Testis (tissue), 3 donors: ENCODE results near the gene HAUS7. TPM values are rescaled to one million over a fixed set of nuclear protein-coding genes. Genes with fewer than 3 reads are reported as not detected.

Source experiments
- DNase-seq: peaks from one replicate; pipeline ENCODE4 v3.0.0-alpha.2; 2019
- H3K27ac ChIP-seq, 2 donors: fragments of 200-600 bp; sonication (generic); one replicate each; pipeline ENCODE4 v1.5.1; 2019
- H3K27me3 ChIP-seq: fragments of 200-600 bp; sonication (generic); one replicate; pipeline ENCODE4 v1.5.1; 2019
- H3K36me3 ChIP-seq: fragments of 200-600 bp; sonication (generic); one replicate; pipeline ENCODE4 v1.5.1; 2017; ENCODE audit warnings: low read depth; ENCODE audit errors: missing control alignments
- H3K4me1 ChIP-seq: fragments of 200-600 bp; sonication (generic); one replicate; pipeline ENCODE4 v1.5.1; 2019
- H3K4me3 ChIP-seq, 2 donors: fragments of 200-600 bp; sonication (generic); one replicate each; pipeline ENCODE4 v1.5.1; 2017 to 2019
- H3K9me3 ChIP-seq: fragments of 200-600 bp; sonication (generic); one replicate; pipeline ENCODE4 v1.5.1; 2017
- CTCF ChIP-seq, 3 experiments: fragments of 450-650 bp in 2 of 3; fragments of 200-600 bp in 1 of 3; sonication (generic) in 1 of 3; IDR thresholded peaks; one replicate each; pipeline ENCODE4 v1.5.1; 2016 to 2019; ENCODE audit warnings: antibody characterized with exemption in 3 of 3, mild to moderate bottlenecking in 2 of 3, moderate library complexity in 1 of 3
- POLR2A ChIP-seq: fragments of 450-650 bp; IDR thresholded peaks from one replicate; pipeline ENCODE4 v1.6.1; 2017; ENCODE audit warnings: antibody characterized with exemption, mild to moderate bottlenecking, moderate library complexity
- WGBS, 2 donors: methylation state at CpG; one replicate each; pipeline ENCODE4 v1.1.5; 2018; 5-methylcytosine and 5-hydroxymethylcytosine counted together
- intact Hi-C: fragments of 100-400 bp; cut with DNase I; formaldehyde crosslinking; loops from one replicate; pipeline ENCODE4 v1.15.1; 2023; ENCODE audit warnings: low total_unique reads
- polyA plus RNA-seq: library from polyadenylated mRNA; stranded (reverse); fragments of 350-450 nt; fragmentation: Illumina TruSeq; extraction: RNeasy Lipid Tissue Mini Kit (QIAGEN cat#74804); gene quantifications from one replicate; pipeline ENCODE4 v1.2.3, GENCODE V29; 2014; ENCODE audit warnings: low read depth, low replicate concordance; ENCODE audit not compliant: insufficient read depth
- total RNA-seq, 2 donors: library from RNA; depleted of rRNA; stranded (reverse); fragments of >200 nt; gene quantifications; one replicate each; pipeline ENCODE4 v1.2.3, GENCODE V29; 2016

Gene HAUS7
- total and polyA plus RNA-seq, 3 donors from 2014 or later, result 18.0 to 35.2 (median 34.0) TPM

GRCh38 chrX:153495903-153496589 lies 25.7 kb upstream of the HAUS7 start:
- Histone ChIP-seq H3K27me3 (no peaks in the 10 kb centered on the region), H3K4me3 (peak overlapping the region in 1 of 2 donors; percentile 7), H3K9me3 (no peaks in the 10 kb centered on the region), H3K36me3 (no peaks in the 10 kb centered on the region), H3K4me1 (peaks cover 3% of the 10 kb centered on the region), H3K27ac (peak overlapping the region in 1 of 2 donors; percentile 68)
- TF ChIP-seq CTCF (IDR thresholded peaks at IDR 0.05), result no peak
- TF ChIP-seq POLR2A, result no peak
- intact Hi-C loops, result no loop called here
- DNase-seq, result no peak
- 30 to 77% methylated on average over 2 to 11 of the region's 18 CpGs for WGBS, 2 donors

- H3K4me1 ChIP-seq, result peaks cover 3% of the 10 kb centered on the region
- peak overlapping the region in 1 of 2 donors; percentile 68 for H3K27ac ChIP-seq
- intact Hi-C loops, result no loop called here
- no peaks in the 10 kb centered on the region for H3K36me3 ChIP-seq
- no peaks in the 10 kb centered on the region for H3K9me3 ChIP-seq
- 9 to 35% methylated on average over 4 to 12 of the region's 17 CpGs for WGBS, 2 donors
- H3K4me3 ChIP-seq, result peak overlapping the region in 1 of 2 donors; percentile 7
- DNase-seq, result no peak
- H3K27me3 ChIP-seq, result no peaks in the 10 kb centered on the region
- TF ChIP-seq CTCF (IDR thresholded peaks at IDR 0.05) (no peak), POLR2A (no peak)
Measured at GRCh38 chrX:153495362-153495751, 25.0 kb upstream of the HAUS7 start.

- H3K27ac ChIP-seq, result peak within 1 kb of the TSS in 1 of 2 donors; percentile 68
- whole genome bisulfite sequencing, 2 donors, result 29 to 45% methylated on average over 16 of the region's 41 CpGs
- peaks cover under 1% of the 10 kb centered on the region for H3K4me1 ChIP-seq
- H3K9me3 ChIP-seq, result no peaks in the 10 kb centered on the region
- no peaks in the 10 kb centered on the region for H3K27me3 ChIP-seq
- TF ChIP-seq CTCF (IDR thresholded peaks at IDR 0.05) (peak in 1 of 3 experiments; percentile 4), POLR2A (no peak)
- peak; percentile 30 for DNase-seq
- intact Hi-C loops, result no loop called here
- H3K4me3 ChIP-seq, result peak within 1 kb of the TSS; percentile 6 to 7
- no peaks in the 10 kb centered on the region for H3K36me3 ChIP-seq
Measured at GRCh38 chrX:153494541-153495361, 24.4 kb upstream of the HAUS7 start, which contains the start of gene BGN. Gene BGN, plus strand, starts transcription at chrX:153494980. Its CDS starts 9,652 bp downstream, at chrX:153504632.

GRCh38 chrX:153494061-153494460 lies 23.7 kb upstream of the HAUS7 start:
- no peaks in the 10 kb centered on the region for H3K9me3 ChIP-seq
- H3K4me3 ChIP-seq, result no peak overlapping the region
- H3K27me3 ChIP-seq, result no peaks in the 10 kb centered on the region
- H3K4me1 ChIP-seq, result no peaks in the 10 kb centered on the region
- H3K27ac ChIP-seq, result peak overlapping the region in 1 of 2 donors; percentile 68
- no peak for DNase-seq
- 50 to 60% methylated on average over 2 to 8 of the region's 12 CpGs for WGBS, 2 donors
- no peak for TF ChIP-seq CTCF (IDR thresholded peaks at IDR 0.05)
- TF ChIP-seq POLR2A, result no peak
- intact Hi-C loops, result no loop called here
- no peaks in the 10 kb centered on the region for H3K36me3 ChIP-seq
